ENCODE data around the gene PEX10.

Gene PEX10

DNA sequence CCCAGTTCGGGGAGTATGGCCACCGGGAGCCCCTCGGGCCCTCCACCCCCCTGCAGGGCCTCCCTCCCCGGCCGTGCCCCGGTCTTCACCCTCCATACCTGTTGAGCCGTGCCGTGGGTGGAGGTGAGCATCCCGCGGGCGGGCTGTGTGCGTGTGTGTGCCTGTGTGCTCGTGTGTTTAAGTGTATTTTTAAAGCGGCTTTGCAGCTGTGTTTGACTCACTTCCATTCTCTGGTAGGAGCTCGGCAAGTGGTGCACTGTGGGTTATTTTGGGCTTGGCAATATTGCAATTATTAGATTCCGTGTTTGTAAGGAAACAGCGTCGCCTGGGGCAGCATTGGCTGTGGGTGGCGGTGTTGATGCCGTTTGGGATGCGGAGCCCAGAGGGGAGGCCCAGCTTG, 43.4 kb upstream of the PEX10 start:
- no peak overlapping the region for H3K4me3 ChIP-seq (replicated peaks in 1 of 2; ENCODE audit: low read depth in 2 of 2, low read length in 2 of 2)
- TF ChIP-seq, protein P1, sequence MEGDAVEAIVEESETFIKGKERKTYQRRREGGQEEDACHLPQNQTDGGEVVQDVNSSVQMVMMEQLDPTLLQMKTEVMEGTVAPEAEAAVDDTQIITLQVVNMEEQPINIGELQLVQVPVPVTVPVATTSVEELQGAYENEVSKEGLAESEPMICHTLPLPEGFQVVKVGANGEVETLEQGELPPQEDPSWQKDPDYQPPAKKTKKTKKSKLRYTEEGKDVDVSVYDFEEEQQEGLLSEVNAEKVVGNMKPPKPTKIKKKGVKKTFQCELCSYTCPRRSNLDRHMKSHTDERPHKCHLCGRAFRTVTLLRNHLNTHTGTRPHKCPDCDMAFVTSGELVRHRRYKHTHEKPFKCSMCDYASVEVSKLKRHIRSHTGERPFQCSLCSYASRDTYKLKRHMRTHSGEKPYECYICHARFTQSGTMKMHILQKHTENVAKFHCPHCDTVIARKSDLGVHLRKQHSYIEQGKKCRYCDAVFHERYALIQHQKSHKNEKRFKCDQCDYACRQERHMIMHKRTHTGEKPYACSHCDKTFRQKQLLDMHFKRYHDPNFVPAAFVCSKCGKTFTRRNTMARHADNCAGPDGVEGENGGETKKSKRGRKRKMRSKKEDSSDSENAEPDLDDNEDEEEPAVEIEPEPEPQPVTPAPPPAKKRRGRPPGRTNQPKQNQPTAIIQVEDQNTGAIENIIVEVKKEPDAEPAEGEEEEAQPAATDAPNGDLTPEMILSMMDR (IDR thresholded peaks at IDR 0.05; ENCODE audit: low read depth, low read length), result no peak
- peak in 1 of 2 donors; percentile 27 for DNase-seq (ENCODE audit: low read depth in 2 of 2)

DNA sequence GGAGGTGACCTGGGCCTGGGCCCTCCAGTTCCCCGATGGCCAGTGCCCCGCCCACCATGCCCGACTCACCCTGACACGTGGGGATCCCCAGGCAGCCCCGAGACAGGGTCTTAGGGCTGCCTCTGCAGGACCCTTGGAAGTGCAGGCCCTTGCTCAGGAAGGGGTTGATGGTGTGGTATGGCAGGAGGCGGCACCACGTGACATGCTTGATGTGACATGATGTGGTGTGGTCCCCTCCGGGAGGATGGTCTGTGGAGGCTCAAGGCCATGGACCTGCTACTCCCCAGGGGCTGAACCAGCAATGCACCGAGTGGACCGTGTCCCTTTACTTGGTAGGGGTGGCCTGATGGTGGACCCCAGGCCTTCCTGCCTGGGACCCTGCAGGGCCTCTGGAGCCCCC, 41.9 kb upstream of the PEX10 start:
- no peak for DNase-seq (ENCODE audit: low read depth in 2 of 2)
- TF ChIP-seq, protein P1 (IDR thresholded peaks at IDR 0.05; ENCODE audit: low read depth, low read length), result no peak
- H3K4me3 ChIP-seq (replicated peaks in 1 of 2; ENCODE audit: low read depth in 2 of 2, low read length in 2 of 2), result no peak overlapping the region

DNA sequence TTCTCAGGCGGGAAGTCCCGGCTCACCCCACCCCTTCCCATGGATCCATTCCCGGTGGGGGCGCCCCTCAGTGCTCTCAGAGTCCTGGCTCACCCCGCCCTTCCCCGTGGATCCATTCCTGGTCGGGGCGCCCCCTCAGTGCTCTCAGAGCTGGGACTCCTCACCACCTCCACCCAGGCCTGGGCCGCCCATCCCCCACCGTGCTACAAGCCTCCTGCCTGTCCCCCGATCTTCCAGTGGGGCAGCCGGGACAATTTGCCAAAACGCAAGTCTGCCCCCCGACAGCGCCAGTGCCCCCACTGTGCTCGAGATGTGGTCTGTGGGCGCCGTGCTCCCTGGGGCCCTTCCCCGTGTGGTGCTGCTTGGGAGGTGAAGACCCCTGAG, 40.6 kb upstream of the PEX10 start:
- H3K4me3 ChIP-seq (replicated peaks in 1 of 2; ENCODE audit: low read depth in 2 of 2, low read length in 2 of 2), result no peak overlapping the region
- TF ChIP-seq, protein P1 (IDR thresholded peaks at IDR 0.05; ENCODE audit: low read depth, low read length), result no peak
- no peak for DNase-seq (ENCODE audit: low read depth in 2 of 2)

DNA sequence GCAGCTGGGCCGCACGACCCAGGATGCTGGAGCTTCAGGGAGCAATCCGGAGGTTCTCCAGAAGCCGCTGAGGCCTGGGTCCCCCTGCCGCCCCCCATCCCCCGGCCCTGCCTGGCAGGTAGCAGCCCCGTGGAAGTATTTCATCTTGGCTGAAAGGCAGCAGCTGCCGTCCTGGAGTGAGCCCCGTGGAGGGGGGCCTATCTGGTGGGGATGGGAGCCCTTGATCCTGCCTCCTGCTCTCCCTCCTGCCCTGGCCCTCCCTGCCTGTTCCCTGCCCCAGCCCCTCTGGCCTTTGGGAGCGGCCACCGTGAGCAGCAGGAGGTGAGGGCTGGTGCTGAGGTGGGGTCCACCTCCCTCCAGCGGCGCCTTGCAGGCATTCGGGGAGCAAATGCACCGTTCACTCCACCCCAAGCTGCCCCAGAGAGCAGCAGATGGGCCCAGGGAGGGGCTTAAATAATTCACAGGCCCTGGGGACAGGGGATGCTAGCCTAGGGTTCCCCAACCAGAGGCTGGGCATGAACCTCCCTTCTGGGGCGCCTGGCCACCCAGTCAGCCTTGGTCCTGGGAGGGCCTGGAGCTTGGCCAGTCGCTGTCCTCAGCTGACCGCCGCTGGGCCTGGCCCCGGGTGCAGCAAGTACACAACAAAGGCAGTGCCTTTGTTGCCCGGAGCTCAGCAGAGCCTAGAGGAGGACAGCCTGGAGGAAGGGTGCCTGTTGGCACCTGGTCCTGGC, 40.0 kb upstream of the PEX10 start:
- DNase-seq (ENCODE audit: low read depth in 2 of 2), result peak in 1 of 2 donors; percentile 42

DNA sequence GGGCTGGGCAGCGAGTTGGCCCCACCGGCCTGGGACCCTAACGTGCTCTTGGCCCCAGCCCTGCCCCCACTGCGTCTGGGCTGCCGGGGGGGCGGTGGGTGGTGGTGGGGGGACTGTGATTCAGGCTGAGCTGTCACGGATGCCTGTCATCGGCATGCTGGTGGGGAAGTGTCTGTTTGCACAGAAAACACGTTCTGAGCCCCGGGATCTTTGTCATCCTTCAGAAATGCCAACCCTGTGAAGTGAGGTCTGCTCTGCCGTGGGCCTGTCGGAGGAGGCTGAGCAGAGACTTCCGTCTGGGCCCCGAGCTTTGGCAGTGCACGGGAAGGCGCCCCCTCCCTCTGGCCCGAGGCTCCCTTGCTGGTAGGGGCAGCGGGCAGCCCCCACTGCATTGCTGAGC, 39.4 kb upstream of the PEX10 start:
- DNase-seq (ENCODE audit: low read depth in 2 of 2), result peak; percentile 31 to 91
- TF ChIP-seq, protein P1 (IDR thresholded peaks at IDR 0.05; ENCODE audit: low read depth, low read length), result no peak
- H3K4me3 ChIP-seq (replicated peaks in 1 of 2; ENCODE audit: low read depth in 2 of 2, low read length in 2 of 2), result no peak overlapping the region

More for the DNA sequence above, 40.0 kb upstream of the PEX10 start:
- TF ChIP-seq, protein P1 (IDR thresholded peaks at IDR 0.05; ENCODE audit: low read depth, low read length), result no peak
- no peak overlapping the region for H3K4me3 ChIP-seq (replicated peaks in 1 of 2; ENCODE audit: low read depth in 2 of 2, low read length in 2 of 2)

DNA sequence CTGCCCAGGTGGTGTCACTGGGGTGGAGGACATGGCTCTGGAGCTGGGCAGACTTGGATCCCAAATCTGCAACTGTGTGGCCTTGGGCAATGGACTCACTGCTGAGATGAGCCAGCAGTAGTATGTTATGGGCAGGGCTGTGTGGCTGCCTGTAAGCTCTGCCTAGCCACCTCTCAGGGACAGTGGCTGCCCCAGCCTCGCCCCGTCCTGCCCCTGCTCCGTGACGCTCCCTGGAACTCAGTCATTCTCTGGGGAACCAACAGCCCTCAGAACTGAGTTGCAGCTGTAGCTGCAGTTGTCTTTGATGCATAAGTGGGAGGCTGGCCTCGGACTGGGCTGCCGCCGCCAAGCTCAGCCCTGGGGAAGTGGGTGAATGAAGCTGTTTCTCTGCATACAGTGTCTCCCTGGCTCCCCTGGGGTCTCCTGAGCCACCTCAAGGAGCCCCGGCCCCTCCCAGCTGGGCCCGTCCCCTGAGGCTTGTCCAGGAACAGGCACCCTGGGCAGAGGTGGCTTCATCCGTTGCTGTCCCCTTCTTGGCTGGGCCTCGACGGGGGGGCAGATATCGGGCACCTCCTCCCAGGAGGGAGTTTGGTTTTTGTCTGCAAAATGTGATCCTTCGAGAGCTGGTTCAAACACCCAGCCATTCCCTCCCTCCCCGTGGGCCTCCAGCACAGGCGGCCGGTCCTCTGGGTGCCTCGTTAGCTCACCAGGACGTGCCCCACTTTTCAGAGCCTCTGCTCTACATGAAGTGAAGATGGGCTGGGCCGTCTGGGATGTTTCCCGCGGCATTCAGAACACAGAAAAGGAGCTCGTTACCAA, 37.5 kb upstream of the PEX10 start:
- peak in 1 of 2 donors; percentile 32 for DNase-seq (ENCODE audit: low read depth in 2 of 2)

More for the DNA sequence above, 37.5 kb upstream of the PEX10 start:
- H3K4me3 ChIP-seq (replicated peaks in 1 of 2; ENCODE audit: low read depth in 2 of 2, low read length in 2 of 2), result no peak overlapping the region
- TF ChIP-seq, protein P1 (IDR thresholded peaks at IDR 0.05; ENCODE audit: low read depth, low read length), result no peak

Measured in cardiac fibroblast (primary cell).